Measurements from ENCODE around the gene HELZ2.

Gene HELZ2

DNA sequence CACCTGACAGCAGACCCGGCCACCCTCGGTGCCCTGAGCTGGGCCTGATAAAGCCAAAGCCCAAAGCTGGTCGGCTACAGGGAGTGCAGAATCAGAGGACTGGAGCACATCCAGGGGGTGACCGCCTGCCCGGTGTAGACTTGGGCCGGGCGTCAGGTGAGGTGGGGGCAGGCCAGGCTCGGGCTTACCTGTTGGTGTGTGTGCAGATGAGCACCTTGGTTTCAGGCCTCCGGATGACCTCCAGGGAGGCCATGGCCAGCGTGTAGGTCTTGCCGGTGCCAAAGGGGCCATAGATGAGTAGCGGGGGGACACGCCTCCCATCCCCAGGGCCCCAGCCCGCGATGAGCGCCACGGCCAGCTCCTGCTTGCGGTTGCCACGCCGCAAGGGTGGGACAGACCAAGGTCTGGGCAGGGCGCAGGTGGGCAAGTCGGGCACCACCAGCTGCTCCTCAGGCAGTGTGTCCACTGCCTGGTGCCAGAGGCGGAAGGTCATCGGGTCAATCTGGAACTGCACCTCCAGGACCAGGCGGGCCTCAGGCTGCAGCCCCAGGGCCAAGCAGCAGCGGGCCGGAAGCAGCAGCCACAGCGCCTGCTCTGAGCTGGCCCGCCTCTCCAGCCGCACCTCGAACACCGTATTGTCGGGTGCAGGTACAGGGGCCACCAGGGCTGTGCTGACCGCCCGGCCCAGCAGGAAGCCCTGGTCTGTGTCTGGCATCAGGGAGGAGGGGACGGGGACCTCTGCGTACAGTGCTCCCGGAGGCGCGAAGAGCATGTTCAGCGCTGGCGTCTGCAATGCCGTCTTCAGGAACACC lies 5.7 kb downstream of the HELZ2 start:
- H3K4me3 ChIP-seq (ENCODE audit: low read length in 2 of 2), result no peak overlapping the region
- no peak overlapping the region for H3K27ac ChIP-seq (ENCODE audit: low read length)
- peaks cover 8% of the 10 kb centered on the region for H3K4me1 ChIP-seq (ENCODE audit: control insufficient read depth, insufficient read depth, low read length)
- no peaks in the 10 kb centered on the region for H3K27me3 ChIP-seq (ENCODE audit: control insufficient read depth in 1 of 2, insufficient read depth in 2 of 2, low read length in 2 of 2)
- peaks cover 0 to 6% of the 10 kb centered on the region in 2 donors for H3K36me3 ChIP-seq (ENCODE audit: control insufficient read depth in 2 of 2, insufficient read depth in 2 of 2, low read length in 2 of 2)
- H3K9ac ChIP-seq (ENCODE audit: low read length in 2 of 2), result no peak overlapping the region
- H3K9me3 ChIP-seq (ENCODE audit: control insufficient read depth in 2 of 2, low read length in 2 of 2), result no peaks in the 10 kb centered on the region

DNA sequence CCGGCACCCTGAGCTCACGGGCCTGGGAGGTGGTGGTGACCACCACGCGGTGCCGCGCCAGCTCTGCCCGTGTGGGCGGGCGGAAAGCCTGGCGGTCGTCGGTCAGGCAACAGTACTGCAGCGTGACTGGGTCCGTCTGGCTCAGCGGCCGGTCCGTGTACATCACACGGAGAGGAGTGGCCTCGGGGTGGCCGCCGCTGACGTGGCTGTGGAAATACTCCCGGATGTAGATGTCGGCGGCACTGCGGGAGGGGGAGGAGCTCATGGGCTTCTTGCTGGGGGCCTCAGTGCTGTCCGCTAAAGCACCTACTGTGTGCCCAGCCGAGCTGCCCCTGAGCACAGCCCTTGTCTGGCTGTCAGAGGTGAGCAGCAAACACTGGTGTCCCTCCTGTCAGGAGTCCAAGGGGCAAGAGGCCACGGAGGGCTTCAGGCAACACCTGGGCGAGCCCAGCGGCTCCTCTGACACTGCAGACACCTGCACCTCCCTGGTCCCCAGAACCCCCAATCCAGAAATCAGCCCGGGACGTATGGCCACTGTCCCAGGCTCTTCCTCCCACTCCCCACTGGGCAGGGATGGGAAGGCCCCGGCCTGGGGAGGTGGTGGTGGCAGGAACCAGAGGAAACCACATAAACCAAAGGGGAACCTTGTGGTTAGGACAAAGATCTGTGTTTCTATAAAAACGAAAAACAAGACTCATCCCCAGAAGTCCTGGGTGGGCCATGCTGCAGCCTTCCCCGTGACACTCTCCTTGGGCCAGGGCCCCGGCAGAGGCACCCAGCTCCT lies 6.5 kb downstream of the HELZ2 start:
- Histone ChIP-seq H3K27ac (ENCODE audit: low read length) (no peak overlapping the region), H3K4me1 (ENCODE audit: control insufficient read depth, insufficient read depth, low read length) (no peaks in the 10 kb centered on the region), H3K36me3 (ENCODE audit: control insufficient read depth in 2 of 2, insufficient read depth in 2 of 2, low read length in 2 of 2) (peaks cover 3 to 12% of the 10 kb centered on the region in 2 donors), H3K9me3 (ENCODE audit: control insufficient read depth in 2 of 2, low read length in 2 of 2) (no peaks in the 10 kb centered on the region), H3K4me3 (ENCODE audit: low read length in 2 of 2) (no peak overlapping the region), H3K27me3 (ENCODE audit: control insufficient read depth in 1 of 2, insufficient read depth in 2 of 2, low read length in 2 of 2) (no peaks in the 10 kb centered on the region), H3K9ac (ENCODE audit: low read length in 2 of 2) (no peak overlapping the region)

- H3K27me3 ChIP-seq (ENCODE audit: control insufficient read depth in 1 of 2, insufficient read depth in 2 of 2, low read length in 2 of 2), result no peaks in the 10 kb centered on the region
- H3K9ac ChIP-seq (ENCODE audit: low read length in 2 of 2), result no peak overlapping the region
- H3K36me3 ChIP-seq (ENCODE audit: control insufficient read depth in 2 of 2, insufficient read depth in 2 of 2, low read length in 2 of 2), result peaks cover 7 to 12% of the 10 kb centered on the region in 2 donors
- H3K4me1 ChIP-seq (ENCODE audit: control insufficient read depth, insufficient read depth, low read length), result no peaks in the 10 kb centered on the region
- H3K9me3 ChIP-seq (ENCODE audit: control insufficient read depth in 2 of 2, low read length in 2 of 2), result no peaks in the 10 kb centered on the region
- H3K27ac ChIP-seq (ENCODE audit: low read length), result no peak overlapping the region
- H3K4me3 ChIP-seq (ENCODE audit: low read length in 2 of 2), result no peak overlapping the region
These were observed 7.0 kb downstream of the HELZ2 start for GRCh38 chr20:63567136-63567385.

DNA sequence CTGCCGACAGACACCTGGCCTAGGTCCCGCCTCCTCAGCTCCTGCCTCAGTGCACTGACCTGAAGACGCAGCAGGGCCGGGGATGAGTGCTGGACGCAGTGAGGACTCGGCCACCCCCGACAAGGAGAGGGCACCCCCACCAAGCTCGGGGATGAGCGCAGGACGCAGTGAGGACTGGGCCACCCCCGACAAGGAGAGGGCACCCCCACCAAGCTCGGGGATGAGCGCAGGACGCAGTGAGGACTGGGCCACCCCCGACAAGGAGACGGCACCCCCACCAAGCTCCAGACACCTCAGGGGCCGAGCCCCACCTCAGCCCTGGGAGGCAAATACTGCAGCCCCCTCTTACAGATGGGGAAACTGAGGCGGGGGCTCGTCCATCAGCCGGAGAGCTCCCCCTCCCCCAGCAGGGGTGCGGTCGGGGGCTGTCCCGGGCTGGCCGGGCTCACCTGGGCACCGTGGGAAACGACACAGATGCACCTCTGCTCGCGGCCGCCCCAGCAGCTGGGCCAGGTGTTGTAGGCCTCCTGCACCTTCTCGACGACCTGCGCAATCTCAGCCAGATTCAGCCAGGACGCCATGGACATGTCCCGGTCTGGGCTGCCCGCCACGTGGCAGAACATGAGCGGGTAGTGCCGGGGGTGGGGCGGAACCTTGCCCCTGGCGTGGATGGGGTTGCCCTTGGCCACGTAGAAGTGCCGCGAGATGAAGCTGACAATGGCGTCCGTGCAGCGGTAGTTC lies 7.5 kb downstream of the HELZ2 start:
- H3K27ac ChIP-seq (ENCODE audit: low read length), result no peak overlapping the region
- H3K9ac ChIP-seq (ENCODE audit: low read length in 2 of 2), result no peak overlapping the region
- H3K27me3 ChIP-seq (ENCODE audit: control insufficient read depth in 1 of 2, insufficient read depth in 2 of 2, low read length in 2 of 2), result no peaks in the 10 kb centered on the region
- H3K9me3 ChIP-seq (ENCODE audit: control insufficient read depth in 2 of 2, low read length in 2 of 2), result no peaks in the 10 kb centered on the region
- no peaks in the 10 kb centered on the region for H3K4me1 ChIP-seq (ENCODE audit: control insufficient read depth, insufficient read depth, low read length)
- no peak overlapping the region for H3K4me3 ChIP-seq (ENCODE audit: low read length in 2 of 2)
- peaks cover 7 to 12% of the 10 kb centered on the region in 2 donors for H3K36me3 ChIP-seq (ENCODE audit: control insufficient read depth in 2 of 2, insufficient read depth in 2 of 2, low read length in 2 of 2)

- no peak overlapping the region for H3K9ac ChIP-seq (ENCODE audit: low read length in 2 of 2)
- H3K4me1 ChIP-seq (ENCODE audit: control insufficient read depth, insufficient read depth, low read length), result no peaks in the 10 kb centered on the region
- peaks cover 13 to 15% of the 10 kb centered on the region in 2 donors for H3K36me3 ChIP-seq (ENCODE audit: control insufficient read depth in 2 of 2, insufficient read depth in 2 of 2, low read length in 2 of 2)
These were observed 8.2 kb downstream of the HELZ2 start for GRCh38 chr20:63565699-63566335.

GRCh38 chr20:63565021-63565698 lies 8.9 kb downstream of the HELZ2 start:
- Histone ChIP-seq H3K9me3 (ENCODE audit: control insufficient read depth in 2 of 2, low read length in 2 of 2) (no peaks in the 10 kb centered on the region), H3K27me3 (ENCODE audit: control insufficient read depth in 1 of 2, insufficient read depth in 2 of 2, low read length in 2 of 2) (no peaks in the 10 kb centered on the region), H3K4me3 (ENCODE audit: low read length in 2 of 2) (no peak overlapping the region), H3K27ac (ENCODE audit: low read length) (no peak overlapping the region), H3K4me1 (ENCODE audit: control insufficient read depth, insufficient read depth, low read length) (no peaks in the 10 kb centered on the region), H3K36me3 (ENCODE audit: control insufficient read depth in 2 of 2, insufficient read depth in 2 of 2, low read length in 2 of 2) (peaks cover 19 to 21% of the 10 kb centered on the region in 2 donors), H3K9ac (ENCODE audit: low read length in 2 of 2) (no peak overlapping the region)

More at GRCh38 chr20:63565699-63566335, 8.2 kb downstream of the HELZ2 start:
- Histone ChIP-seq H3K27ac (ENCODE audit: low read length) (no peak overlapping the region), H3K4me3 (ENCODE audit: low read length in 2 of 2) (no peak overlapping the region), H3K27me3 (ENCODE audit: control insufficient read depth in 1 of 2, insufficient read depth in 2 of 2, low read length in 2 of 2) (no peaks in the 10 kb centered on the region), H3K9me3 (ENCODE audit: control insufficient read depth in 2 of 2, low read length in 2 of 2) (no peaks in the 10 kb centered on the region)

DNA sequence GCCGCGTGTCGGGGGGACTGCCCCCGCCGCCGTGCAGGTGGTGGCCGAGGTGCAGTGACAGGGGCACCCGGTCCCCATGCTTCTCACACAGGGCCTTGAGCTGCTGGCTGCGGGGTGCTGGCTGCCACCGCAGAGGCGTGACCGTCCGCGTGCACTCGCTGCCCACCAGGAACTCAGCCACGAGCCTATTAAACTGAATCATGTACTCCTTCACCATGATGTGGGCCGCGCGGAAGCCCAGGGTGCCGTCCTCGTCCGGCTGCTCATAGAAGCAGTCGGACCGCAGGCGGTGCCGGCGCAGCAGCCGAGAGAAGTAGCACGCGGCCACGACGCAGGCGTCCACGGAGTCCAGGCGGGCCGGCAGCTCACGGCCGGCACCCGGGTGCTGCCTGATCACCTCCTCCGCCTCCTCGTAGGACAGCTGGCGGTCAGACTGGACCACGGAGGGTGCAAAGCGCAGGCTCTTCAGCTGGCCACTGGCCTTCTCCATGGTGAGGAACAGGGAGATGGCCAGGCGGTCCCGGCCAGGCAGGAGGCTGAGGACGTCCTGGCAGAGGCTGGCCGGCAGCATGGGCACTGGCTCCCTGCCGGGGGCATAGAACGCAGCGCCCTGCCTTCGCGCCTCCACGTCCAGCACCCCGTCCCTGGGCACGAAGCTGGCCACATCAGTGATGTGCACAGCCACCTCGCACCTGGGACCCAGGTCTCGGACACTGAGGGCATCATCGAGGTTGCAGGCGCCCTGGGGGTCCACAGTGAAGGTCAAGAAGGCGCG lies 9.8 kb downstream of the HELZ2 start:
- no peak overlapping the region for H3K4me3 ChIP-seq (ENCODE audit: low read length in 2 of 2)
- no peaks in the 10 kb centered on the region for H3K9me3 ChIP-seq (ENCODE audit: control insufficient read depth in 2 of 2, low read length in 2 of 2)
- no peak overlapping the region for H3K9ac ChIP-seq (ENCODE audit: low read length in 2 of 2)
- peaks cover 19 to 21% of the 10 kb centered on the region in 2 donors for H3K36me3 ChIP-seq (ENCODE audit: control insufficient read depth in 2 of 2, insufficient read depth in 2 of 2, low read length in 2 of 2)
- no peak overlapping the region for H3K27ac ChIP-seq (ENCODE audit: low read length)
- H3K4me1 ChIP-seq (ENCODE audit: control insufficient read depth, insufficient read depth, low read length), result no peaks in the 10 kb centered on the region
- H3K27me3 ChIP-seq (ENCODE audit: control insufficient read depth in 1 of 2, insufficient read depth in 2 of 2, low read length in 2 of 2), result no peaks in the 10 kb centered on the region

DNA sequence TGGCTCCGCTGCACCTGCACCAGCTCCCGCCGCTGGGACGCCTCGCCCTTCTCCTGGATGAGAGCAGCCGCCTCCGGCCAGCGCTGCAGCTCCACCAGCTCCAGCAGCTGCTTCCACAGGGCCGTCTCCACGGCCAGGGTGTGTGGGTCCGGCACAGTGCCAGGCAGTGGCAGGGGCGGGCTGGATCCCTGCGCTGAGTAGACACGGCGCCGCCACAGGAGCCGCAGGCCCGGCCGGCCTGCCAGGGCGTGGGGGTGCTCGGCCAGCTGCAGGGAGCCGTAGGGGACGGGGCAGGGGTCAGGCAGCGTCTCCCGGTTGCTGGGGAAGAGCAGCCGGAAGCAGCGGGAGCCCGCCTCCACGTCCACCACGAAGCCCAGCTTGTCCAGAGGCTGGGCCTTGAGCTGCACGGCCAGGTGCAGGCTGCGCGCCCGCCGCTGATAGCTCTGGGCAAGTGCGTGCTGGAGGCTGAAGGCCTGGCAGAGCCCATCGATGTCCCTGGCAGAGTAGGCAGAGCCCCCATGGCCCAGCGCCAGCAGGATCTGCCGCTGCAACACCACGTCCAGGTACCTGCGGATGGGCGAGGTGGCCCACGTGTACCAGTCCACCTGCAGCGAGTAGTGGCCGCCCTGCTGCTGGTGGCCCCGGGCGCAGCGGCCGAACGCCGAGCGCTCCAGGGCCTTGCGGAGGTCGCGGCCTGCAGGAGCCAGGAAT lies 10.7 kb downstream of the HELZ2 start:
- Histone ChIP-seq H3K36me3 (ENCODE audit: control insufficient read depth in 2 of 2, insufficient read depth in 2 of 2, low read length in 2 of 2) (peaks cover 19 to 21% of the 10 kb centered on the region in 2 donors), H3K27ac (ENCODE audit: low read length) (no peak overlapping the region)

GRCh38 chr20:63562461-63563224 lies 11.4 kb downstream of the HELZ2 start:
- Histone ChIP-seq H3K27me3 (ENCODE audit: control insufficient read depth in 1 of 2, insufficient read depth in 2 of 2, low read length in 2 of 2) (no peaks in the 10 kb centered on the region), H3K4me1 (ENCODE audit: control insufficient read depth, insufficient read depth, low read length) (no peaks in the 10 kb centered on the region), H3K27ac (ENCODE audit: low read length) (no peak overlapping the region), H3K4me3 (ENCODE audit: low read length in 2 of 2) (no peak overlapping the region), H3K9me3 (ENCODE audit: control insufficient read depth in 2 of 2, low read length in 2 of 2) (no peaks in the 10 kb centered on the region), H3K9ac (ENCODE audit: low read length in 2 of 2) (no peak overlapping the region), H3K36me3 (ENCODE audit: control insufficient read depth in 2 of 2, insufficient read depth in 2 of 2, low read length in 2 of 2) (peaks cover 19 to 21% of the 10 kb centered on the region in 2 donors)

More for the DNA sequence above, 10.7 kb downstream of the HELZ2 start:
- no peak overlapping the region for H3K9ac ChIP-seq (ENCODE audit: low read length in 2 of 2)
- H3K4me3 ChIP-seq (ENCODE audit: low read length in 2 of 2), result no peak overlapping the region
- no peaks in the 10 kb centered on the region for H3K4me1 ChIP-seq (ENCODE audit: control insufficient read depth, insufficient read depth, low read length)
- no peaks in the 10 kb centered on the region for H3K9me3 ChIP-seq (ENCODE audit: control insufficient read depth in 2 of 2, low read length in 2 of 2)
- H3K27me3 ChIP-seq (ENCODE audit: control insufficient read depth in 1 of 2, insufficient read depth in 2 of 2, low read length in 2 of 2), result no peaks in the 10 kb centered on the region
